ENCODE data around the gene RIOK2.

DNA sequence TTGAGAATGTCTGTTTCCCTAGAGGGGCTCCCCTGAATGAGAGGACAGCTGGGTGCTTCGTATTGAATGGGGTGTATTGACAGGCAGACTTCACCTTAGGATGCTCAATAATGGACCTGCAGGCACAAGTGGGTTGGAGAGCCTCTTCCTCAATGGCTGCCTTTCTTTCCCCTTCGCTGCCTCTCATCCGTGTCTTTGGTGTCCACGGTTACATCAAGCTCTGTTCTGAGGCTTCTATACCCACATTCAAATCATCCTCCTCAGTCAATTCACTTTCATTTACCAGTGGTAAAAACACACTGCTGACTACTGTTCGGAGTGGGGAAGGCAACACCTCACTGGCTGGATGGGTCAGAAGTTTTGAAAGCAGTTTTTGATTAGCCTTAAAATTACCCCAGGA lies 61.2 kb downstream of the RIOK2 start:
- TF ChIP-seq, protein P1, sequence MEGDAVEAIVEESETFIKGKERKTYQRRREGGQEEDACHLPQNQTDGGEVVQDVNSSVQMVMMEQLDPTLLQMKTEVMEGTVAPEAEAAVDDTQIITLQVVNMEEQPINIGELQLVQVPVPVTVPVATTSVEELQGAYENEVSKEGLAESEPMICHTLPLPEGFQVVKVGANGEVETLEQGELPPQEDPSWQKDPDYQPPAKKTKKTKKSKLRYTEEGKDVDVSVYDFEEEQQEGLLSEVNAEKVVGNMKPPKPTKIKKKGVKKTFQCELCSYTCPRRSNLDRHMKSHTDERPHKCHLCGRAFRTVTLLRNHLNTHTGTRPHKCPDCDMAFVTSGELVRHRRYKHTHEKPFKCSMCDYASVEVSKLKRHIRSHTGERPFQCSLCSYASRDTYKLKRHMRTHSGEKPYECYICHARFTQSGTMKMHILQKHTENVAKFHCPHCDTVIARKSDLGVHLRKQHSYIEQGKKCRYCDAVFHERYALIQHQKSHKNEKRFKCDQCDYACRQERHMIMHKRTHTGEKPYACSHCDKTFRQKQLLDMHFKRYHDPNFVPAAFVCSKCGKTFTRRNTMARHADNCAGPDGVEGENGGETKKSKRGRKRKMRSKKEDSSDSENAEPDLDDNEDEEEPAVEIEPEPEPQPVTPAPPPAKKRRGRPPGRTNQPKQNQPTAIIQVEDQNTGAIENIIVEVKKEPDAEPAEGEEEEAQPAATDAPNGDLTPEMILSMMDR (IDR thresholded peaks at IDR 0.05): no peak
- TF ChIP-seq POLR2A (IDR thresholded peaks at IDR 0.05): no peak

All from esophagus squamous epithelium (tissue), 4 donors.